ENCODE measurements around the gene PRSS1. TPM values are rescaled to one million over a fixed set of nuclear protein-coding genes. Genes with fewer than 3 reads are reported as not detected.

The PRSS1 gene
- total and polyA plus RNA-seq, 2 of the 8 experiments (the other 6 are each of a cell fraction or from before 2014, with no cell fraction given): 0.09 TPM; not detected in 1

GRCh38 chr7:142792129-142792528, 42.9 kb downstream of the PRSS1 start:
- H2BK20ac ChIP-seq (ENCODE audit: low read length): no peak overlapping the region
- no peaks in the 10 kb centered on the region for H4K20me1 ChIP-seq (replicated peaks in 1 of 2; ENCODE audit: control insufficient read depth in 1 of 2, insufficient read depth in 2 of 2, low read length in 2 of 2)
- FAIRE-seq (no peak), DNase-seq (ENCODE audit: low read depth in 1 of 2, low spot score in 2 of 2) (no peak)
- H3K36me3 ChIP-seq (ENCODE audit: control insufficient read depth in 2 of 4, insufficient read depth in 4 of 4, low read length in 3 of 4): no peaks in the 10 kb centered on the region
- no peak overlapping the region for H2BK15ac ChIP-seq (ENCODE audit: low read length)
- H2BK12ac ChIP-seq (ENCODE audit: low read depth, low read length): peak overlapping the region; percentile 45; the same call in 1 of the 2 replicates
- H3K9ac ChIP-seq (replicated peaks in 1 of 4; ENCODE audit: extremely low read depth in 1 of 4, low read depth in 3 of 4, low read length in 3 of 4): no peak overlapping the region
- no peak overlapping the region for H2BK5ac ChIP-seq (ENCODE audit: low read depth, low read length)
- no peak overlapping the region for H3K4ac ChIP-seq (replicated peaks; ENCODE audit: insufficient read length, low read depth, low read length)
- H4K5ac ChIP-seq (ENCODE audit: insufficient read length, low read depth, low read length): no peak overlapping the region
- no peak overlapping the region for H4K91ac ChIP-seq (replicated peaks; ENCODE audit: insufficient read length, low read length)
- no peak overlapping the region for H3K14ac ChIP-seq (ENCODE audit: insufficient read length)
- no peak overlapping the region for H4K8ac ChIP-seq (ENCODE audit: extremely low read depth, insufficient read depth, low read length)
- no peak overlapping the region for H2AFZ ChIP-seq (ENCODE audit: low read length)
- H3K79me1 ChIP-seq (ENCODE audit: low read depth, low read length): no peaks in the 10 kb centered on the region
- no peak overlapping the region for H3K27ac ChIP-seq (ENCODE audit: low read depth, low read length)
- H3K56ac ChIP-seq (replicated peaks; ENCODE audit: insufficient read length, low read depth, low read length): no peak overlapping the region
- 83% methylated on average over 1 of the region's 1 CpG; no CpG with 5 or more reads in 1 of the 2 experiments for WGBS, 2 experiments (ENCODE audit: extremely low coverage in 1 of 2, insufficient coverage in 1 of 2, insufficient read length in 1 of 2, insufficient replicate concordance in 2 of 2, low coverage in 1 of 2, low lambda C conversion rate in 2 of 2, missing lambda C conversion rate in 1 of 2)
- ChIA-PET POLR2A (ENCODE audit: partially characterized antibody) (no interaction called here), CTCF (ENCODE audit: partially characterized antibody) (interaction anchor here (0.9 to 24.1 kb wide), 9 partner anchors 9 to 310 kb away, joined by 3 to 430 read pairs (median 5); no protein-coding TSS in a partner anchor)
- H3K18ac ChIP-seq (ENCODE audit: extremely low read depth, low read length): no peak overlapping the region
- peaks cover 0 to 14% (median 8%) of the 10 kb centered on the region in 4 experiments; a peak in 5 of 7 replicates for H3K27me3 ChIP-seq (replicated peaks in 1 of 4; ENCODE audit: control insufficient read depth in 3 of 4, extremely low read depth in 1 of 4, insufficient read depth in 3 of 4, low read length in 3 of 4)
- H3K9me3 ChIP-seq (ENCODE audit: insufficient read depth in 2 of 2, low read depth in 1 of 2, low read length in 1 of 2): no peaks in the 10 kb centered on the region
- no peak for TF ChIP-seq SAP30 (IDR thresholded peaks at IDR 0.05; ENCODE audit: insufficient read depth, insufficient replicate concordance, low read length)
- no peak for TF ChIP-seq EGR1 (IDR thresholded peaks at IDR 0.05; ENCODE audit: borderline replicate concordance, low read depth, low read length)
- 0 out of 2 replicates have a peak overlapping the region, but pooled peaks have one; percentile 77 for H2AK5ac ChIP-seq (ENCODE audit: low read depth, low read length)
- no peak overlapping the region for H2BK120ac ChIP-seq (replicated peaks; ENCODE audit: low read depth, low read length)
- H3K4me2 ChIP-seq (ENCODE audit: insufficient read depth in 1 of 2, low read depth in 2 of 2, low read length in 2 of 2): no peak overlapping the region
- H3K79me2 ChIP-seq (ENCODE audit: control insufficient read depth in 1 of 2, insufficient read depth in 2 of 2, low read length in 2 of 2): no peaks in the 10 kb centered on the region
- H3K23me2 ChIP-seq (ENCODE audit: low read depth, low read length): peaks cover 8% of the 10 kb centered on the region; the same call in 1 of the 2 replicates
- peaks cover 8 to 18% (median 10%) of the 10 kb centered on the region in 4 experiments for H3K4me1 ChIP-seq (replicated peaks in 1 of 4; ENCODE audit: control insufficient read depth in 3 of 4, insufficient read depth in 4 of 4, low read length in 3 of 4)
- no peak overlapping the region for H3K23ac ChIP-seq (ENCODE audit: insufficient read length)
- no peak overlapping the region for H3K4me3 ChIP-seq (ENCODE audit: extremely low read depth in 1 of 4, insufficient read depth in 2 of 4, low read depth in 3 of 4, low read length in 4 of 4)

Data from H1 (cell line).